Memory B cell (primary cell): ENCODE measurements around the gene NHS.
"Not testable (repeated sequence)": the region's sequence is repeated elsewhere in the genome, so short reads cannot be mapped to it uniquely, and the experiment has no call there.

Source experiments
- ATAC-seq: fragments of 150-1000 bp; cut with Tn5 transposase; 2 replicates; pipeline ENCODE4 v1.10.0; 2021; ENCODE audit warnings: low read depth, mild to moderate bottlenecking, moderate library complexity
- DNase-seq, 2 donors: peaks; one replicate each; pipeline ENCODE4 v3.0.0; 2022; ENCODE audit warnings: low spot score in 2 of 2
- H3K27ac Mint-ChIP-seq: one replicate; pipeline ENCODE4 v1.8.0; 2022; ENCODE audit warnings: mild to moderate bottlenecking, moderate library complexity, mixed read lengths
- H3K27me3 Mint-ChIP-seq: one replicate; pipeline ENCODE4 v1.8.0; 2022; ENCODE audit warnings: mixed read lengths
- H3K36me3 Mint-ChIP-seq: one replicate; pipeline ENCODE4 v1.8.0; 2022; ENCODE audit warnings: mild to moderate bottlenecking, mixed read lengths
- H3K4me1 Mint-ChIP-seq: one replicate; pipeline ENCODE4 v1.8.0; 2022; ENCODE audit warnings: mixed read lengths
- H3K4me3 Mint-ChIP-seq: one replicate; pipeline ENCODE4 v1.8.0; 2022; ENCODE audit warnings: mild to moderate bottlenecking, moderate library complexity, mixed read lengths
- H3K9me3 Mint-ChIP-seq: one replicate; pipeline ENCODE4 v1.8.0; 2022; ENCODE audit warnings: mixed read lengths

Gene NHS

GRCh38 chrX:17563515-17563914, 188.5 kb downstream of the NHS start:
- Mint-ChIP-seq H3K36me3 (no peaks in the 10 kb centered on the region), H3K27ac (no peak overlapping the region), H3K4me1 (no peaks in the 10 kb centered on the region), H3K4me3 (no peak overlapping the region), H3K9me3 (no peaks in the 10 kb centered on the region), H3K27me3 (no peaks in the 10 kb centered on the region)
- ATAC-seq (no peak), DNase-seq (no peak)

GRCh38 chrX:17564689-17565409, 189.8 kb downstream of the NHS start:
- Mint-ChIP-seq H3K27me3 (no peaks in the 10 kb centered on the region), H3K4me3 (no peak overlapping the region), H3K36me3 (no peaks in the 10 kb centered on the region), H3K9me3 (no peaks in the 10 kb centered on the region), H3K27ac (no peak overlapping the region), H3K4me1 (no peaks in the 10 kb centered on the region)
- no peak for ATAC-seq
- no peak for DNase-seq

- ATAC-seq, result no peak
- Mint-ChIP-seq H3K36me3 (no peaks in the 10 kb centered on the region), H3K4me1 (no peaks in the 10 kb centered on the region)
These were observed 191.7 kb downstream of the NHS start for GRCh38 chrX:17566740-17567139.

GRCh38 chrX:17567187-17567586, 192.2 kb downstream of the NHS start:
- H3K9me3 Mint-ChIP-seq, result no peaks in the 10 kb centered on the region
- ATAC-seq (no peak), DNase-seq (no peak)
- H3K4me3 Mint-ChIP-seq, result no peak overlapping the region
- H3K36me3 Mint-ChIP-seq, result no peaks in the 10 kb centered on the region
- no peaks in the 10 kb centered on the region for H3K4me1 Mint-ChIP-seq
- peaks cover 2% of the 10 kb centered on the region for H3K27me3 Mint-ChIP-seq
- H3K27ac Mint-ChIP-seq, result no peak overlapping the region

More at GRCh38 chrX:17566740-17567139, 191.7 kb downstream of the NHS start:
- no peak overlapping the region for H3K27ac Mint-ChIP-seq
- H3K4me3 Mint-ChIP-seq, result no peak overlapping the region
- H3K27me3 Mint-ChIP-seq, result no peaks in the 10 kb centered on the region
- H3K9me3 Mint-ChIP-seq, result no peaks in the 10 kb centered on the region
- no peak for DNase-seq

GRCh38 chrX:17567821-17568220, 192.8 kb downstream of the NHS start:
- Mint-ChIP-seq H3K27ac (no peak overlapping the region), H3K4me3 (no peak overlapping the region), H3K9me3 (no peaks in the 10 kb centered on the region), H3K4me1 (no peaks in the 10 kb centered on the region), H3K36me3 (no peaks in the 10 kb centered on the region), H3K27me3 (peaks cover 2% of the 10 kb centered on the region)
- ATAC-seq (no peak), DNase-seq (no peak)

- not testable (repeated sequence) for DNase-seq, H3K4me1 Mint-ChIP-seq, H3K9me3 Mint-ChIP-seq, H3K4me3 Mint-ChIP-seq, H3K36me3 Mint-ChIP-seq, ATAC-seq, H3K27ac Mint-ChIP-seq, H3K27me3 Mint-ChIP-seq
These were observed 193.8 kb downstream of the NHS start for GRCh38 chrX:17568804-17569203.

- H3K4me3 Mint-ChIP-seq, result no peak overlapping the region
- peaks cover 2% of the 10 kb centered on the region for H3K9me3 Mint-ChIP-seq
- H3K36me3 Mint-ChIP-seq, result no peaks in the 10 kb centered on the region
- H3K27me3 Mint-ChIP-seq, result peaks cover 3% of the 10 kb centered on the region
- no peak overlapping the region for H3K27ac Mint-ChIP-seq
- DNase-seq (no peak), ATAC-seq (no peak)
- no peaks in the 10 kb centered on the region for H3K4me1 Mint-ChIP-seq
These were observed 204.0 kb downstream of the NHS start for GRCh38 chrX:17579026-17579425.

- Mint-ChIP-seq H3K36me3 (no peaks in the 10 kb centered on the region), H3K4me1 (no peaks in the 10 kb centered on the region)
These were observed 205.6 kb downstream of the NHS start for GRCh38 chrX:17580539-17581152.

GRCh38 chrX:17581641-17582040, 206.6 kb downstream of the NHS start:
- no peaks in the 10 kb centered on the region for H3K27me3 Mint-ChIP-seq
- H3K4me1 Mint-ChIP-seq, result no peaks in the 10 kb centered on the region
- no peak overlapping the region for H3K27ac Mint-ChIP-seq
- ATAC-seq (no peak), DNase-seq (no peak)
- H3K36me3 Mint-ChIP-seq, result no peaks in the 10 kb centered on the region
- no peaks in the 10 kb centered on the region for H3K9me3 Mint-ChIP-seq
- H3K4me3 Mint-ChIP-seq, result no peak overlapping the region

More at GRCh38 chrX:17580539-17581152, 205.6 kb downstream of the NHS start:
- no peak for ATAC-seq
- Mint-ChIP-seq H3K27me3 (no peaks in the 10 kb centered on the region), H3K4me3 (no peak overlapping the region), H3K9me3 (no peaks in the 10 kb centered on the region), H3K27ac (no peak overlapping the region)
- no peak for DNase-seq

GRCh38 chrX:17584248-17584681, 209.3 kb downstream of the NHS start:
- DNase-seq (no peak), ATAC-seq (no peak)
- Mint-ChIP-seq H3K27me3 (no peaks in the 10 kb centered on the region), H3K36me3 (no peaks in the 10 kb centered on the region), H3K27ac (no peak overlapping the region), H3K4me1 (no peaks in the 10 kb centered on the region), H3K9me3 (no peaks in the 10 kb centered on the region), H3K4me3 (no peak overlapping the region)

GRCh38 chrX:17585006-17585405, 210.0 kb downstream of the NHS start:
- ATAC-seq (no peak), DNase-seq (no peak)
- Mint-ChIP-seq H3K4me1 (no peaks in the 10 kb centered on the region), H3K4me3 (no peak overlapping the region), H3K27me3 (no peaks in the 10 kb centered on the region), H3K9me3 (no peaks in the 10 kb centered on the region), H3K27ac (no peak overlapping the region), H3K36me3 (no peaks in the 10 kb centered on the region)

GRCh38 chrX:17587366-17587765, 212.4 kb downstream of the NHS start:
- Mint-ChIP-seq H3K27ac (no peak overlapping the region), H3K9me3 (no peaks in the 10 kb centered on the region), H3K4me3 (no peak overlapping the region), H3K36me3 (no peaks in the 10 kb centered on the region), H3K4me1 (no peaks in the 10 kb centered on the region), H3K27me3 (peaks cover 2% of the 10 kb centered on the region)
- ATAC-seq (no peak), DNase-seq (no peak)

GRCh38 chrX:17588303-17588702, 213.3 kb downstream of the NHS start:
- Mint-ChIP-seq H3K4me3 (no peak overlapping the region), H3K27me3 (peaks cover 2% of the 10 kb centered on the region), H3K27ac (no peak overlapping the region), H3K9me3 (no peaks in the 10 kb centered on the region), H3K36me3 (no peaks in the 10 kb centered on the region), H3K4me1 (no peaks in the 10 kb centered on the region)
- DNase-seq (no peak), ATAC-seq (no peak)

GRCh38 chrX:17590892-17591740, 216.1 kb downstream of the NHS start:
- H3K27ac Mint-ChIP-seq, result no peak overlapping the region
- H3K4me3 Mint-ChIP-seq, result no peak overlapping the region
- DNase-seq, result no peak
- peaks cover 2% of the 10 kb centered on the region for H3K4me1 Mint-ChIP-seq
- H3K9me3 Mint-ChIP-seq, result no peaks in the 10 kb centered on the region
- no peak for ATAC-seq
- peaks cover 2% of the 10 kb centered on the region for H3K27me3 Mint-ChIP-seq
- H3K36me3 Mint-ChIP-seq, result no peaks in the 10 kb centered on the region
